DOHH2 (cell line): ENCODE data around the gene INSIG1.

ENCODE experiments used
- H3F3A ChIP-seq: fragments of 200-600 bp; sonication (generic), shearing (Covaris generic); 2 replicates; pipeline ENCODE4 v1.6.0; 2016; ENCODE audit warnings: antibody characterized with exemption, mild to moderate bottlenecking; ENCODE audit not compliant: control insufficient read depth, insufficient read depth
- H3K27ac ChIP-seq: fragments of 200-600 bp; sonication (generic); 2 replicates; pipeline ENCODE4 v1.5.1; 2014; ENCODE audit warnings: low read depth, mild to moderate bottlenecking, low read length, moderate library complexity
- H3K27me3 ChIP-seq: fragments of 200-600 bp; sonication (generic); 2 replicates; pipeline ENCODE4 v1.6.1; 2014; ENCODE audit warnings: mild to moderate bottlenecking, low read length, mixed read lengths; ENCODE audit not compliant: control insufficient read depth
- H3K36me3 ChIP-seq: fragments of 200-600 bp; sonication (generic); 2 replicates; pipeline ENCODE4 v1.6.1; 2014; ENCODE audit warnings: mild to moderate bottlenecking, low read length, moderate library complexity, mixed read lengths; ENCODE audit not compliant: control insufficient read depth
- H3K4me1 ChIP-seq: fragments of 200-600 bp; sonication (generic); 2 replicates; pipeline ENCODE4 v1.6.1; 2014; ENCODE audit warnings: mild to moderate bottlenecking, low read length, mixed read lengths; ENCODE audit not compliant: control insufficient read depth
- H3K4me2 ChIP-seq: fragments of 200-600 bp; sonication (generic); 2 replicates; pipeline ENCODE4 v1.6.0; 2014; ENCODE audit warnings: mild to moderate bottlenecking, low read length, moderate library complexity
- H3K4me3 ChIP-seq: fragments of 200-600 bp; sonication (generic); 2 replicates; pipeline ENCODE4 v1.5.1; 2014; ENCODE audit warnings: mild to moderate bottlenecking, low read length, mixed read lengths
- H3K79me2 ChIP-seq: fragments of 200-600 bp; sonication (generic); 2 replicates; pipeline ENCODE4 v1.6.1; 2014; ENCODE audit warnings: mild to moderate bottlenecking, low read length, mixed read lengths; ENCODE audit not compliant: control insufficient read depth
- H3K9me2 ChIP-seq: fragments of 200-600 bp; sonication (generic); replicated peaks from 2 replicates; pipeline ENCODE4 v1.6.1; 2014; ENCODE audit warnings: mild to moderate bottlenecking, low read length, mixed read lengths; ENCODE audit not compliant: control insufficient read depth
- H3K9me3 ChIP-seq: fragments of 200-600 bp; sonication (generic); 2 replicates; pipeline ENCODE4 v1.6.1; 2014; ENCODE audit warnings: antibody characterized with exemption, low read length, mixed read lengths; ENCODE audit not compliant: control insufficient read depth, insufficient read depth
- H4K20me1 ChIP-seq: fragments of 200-600 bp; sonication (generic); 2 replicates; pipeline ENCODE4 v1.6.0; 2014; ENCODE audit warnings: low read depth, mild to moderate bottlenecking, antibody characterized with exemption, low read length, moderate library complexity; ENCODE audit not compliant: control insufficient read depth, insufficient read depth
- CTCF ChIP-seq: fragments of 200-600 bp; sonication (generic); IDR thresholded peaks from one replicate; pipeline ENCODE4 v1.5.1; 2014; ENCODE audit warnings: antibody characterized with exemption, mild to moderate bottlenecking, low read depth, low read length; ENCODE audit not compliant: poor library complexity, severe bottlenecking
- EZH2phosphoT487 ChIP-seq: fragments of 200-600 bp; sonication (generic); IDR thresholded peaks from 2 replicates; pipeline ENCODE4 v1.6.1; 2017; ENCODE audit warnings: borderline replicate concordance, mild to moderate bottlenecking, antibody characterized with exemption, low read length, moderate library complexity, mixed read lengths

INSIG1 gene

GRCh38 chr7:155288055-155288454 is 9.6 kb upstream of the INSIG1 start:
- Histone ChIP-seq H3F3A (no peaks in the 10 kb centered on the region), H4K20me1 (no peaks in the 10 kb centered on the region), H3K27ac (no peak overlapping the region), H3K4me2 (no peak overlapping the region), H3K79me2 (no peaks in the 10 kb centered on the region), H3K4me3 (no peak overlapping the region), H3K9me3 (no peaks in the 10 kb centered on the region), H3K4me1 (peaks cover 43% of the 10 kb centered on the region), H3K36me3 (no peaks in the 10 kb centered on the region), H3K27me3 (peaks cover 3% of the 10 kb centered on the region; the same call in 1 of the 2 replicates), H3K9me2 (no peaks in the 10 kb centered on the region)
- no peak for TF ChIP-seq EZH2phosphoT487
- no peak for TF ChIP-seq CTCF

- no peaks in the 10 kb centered on the region for H3K9me3 ChIP-seq
- H3K4me3 ChIP-seq: no peak overlapping the region
- no peak overlapping the region for H3K4me2 ChIP-seq
- TF ChIP-seq EZH2phosphoT487: no peak
- no peak for TF ChIP-seq CTCF
- no peaks in the 10 kb centered on the region for H4K20me1 ChIP-seq
- H3K36me3 ChIP-seq: no peaks in the 10 kb centered on the region
- H3K27me3 ChIP-seq: peaks cover 3% of the 10 kb centered on the region; the same call in 1 of the 2 replicates
- peaks cover 36% of the 10 kb centered on the region for H3K4me1 ChIP-seq
- no peak overlapping the region for H3K27ac ChIP-seq
- no peaks in the 10 kb centered on the region for H3K9me2 ChIP-seq
- H3K79me2 ChIP-seq: no peaks in the 10 kb centered on the region
- H3F3A ChIP-seq: no peaks in the 10 kb centered on the region
These were observed 8.6 kb upstream of the INSIG1 start for GRCh38 chr7:155289107-155289506.

GRCh38 chr7:155289949-155290501 is 7.7 kb upstream of the INSIG1 start:
- Histone ChIP-seq H3K4me3 (no peak overlapping the region), H4K20me1 (no peaks in the 10 kb centered on the region), H3K36me3 (no peaks in the 10 kb centered on the region), H3K79me2 (no peaks in the 10 kb centered on the region), H3K4me1 (peaks cover 38% of the 10 kb centered on the region), H3K4me2 (no peak overlapping the region), H3K27me3 (no peaks in the 10 kb centered on the region), H3K27ac (no peak overlapping the region), H3F3A (no peaks in the 10 kb centered on the region), H3K9me2 (no peaks in the 10 kb centered on the region), H3K9me3 (no peaks in the 10 kb centered on the region)
- no peak for TF ChIP-seq CTCF
- no peak for TF ChIP-seq EZH2phosphoT487
